Loucy (cell line): ENCODE data around the gene PRMT2.

ENCODE experiments used
- H2AFZ ChIP-seq: fragments of 200-600 bp; sonication (generic); 2 replicates; pipeline ENCODE4 v1.6.0; 2016; ENCODE audit warnings: antibody characterized with exemption, mild to moderate bottlenecking, low read length, moderate library complexity
- H3F3A ChIP-seq: fragments of 200-600 bp; 2 replicates; pipeline ENCODE4 v1.6.0; 2016; ENCODE audit warnings: antibody characterized with exemption, low read depth, mild to moderate bottlenecking
- H3K27me3 ChIP-seq: fragments of 200-600 bp; sonication (generic); 2 replicates; pipeline ENCODE4 v1.6.1; 2014; ENCODE audit warnings: low read length, mild to moderate bottlenecking; ENCODE audit not compliant: insufficient read depth, poor library complexity, severe bottlenecking
- H3K36me3 ChIP-seq: fragments of 200-600 bp; sonication (generic); 2 replicates; pipeline ENCODE4 v1.6.1; 2016; ENCODE audit warnings: low read length; ENCODE audit not compliant: insufficient read depth
- H3K4me1 ChIP-seq: fragments of 200-600 bp; sonication (generic); 2 replicates; pipeline ENCODE4 v1.5.1; 2014; ENCODE audit warnings: low read length, mild to moderate bottlenecking; ENCODE audit not compliant: insufficient read depth, poor library complexity, severe bottlenecking
- H3K4me2 ChIP-seq: fragments of 200-600 bp; sonication (generic); 2 replicates; pipeline ENCODE4 v1.6.0; 2014; ENCODE audit warnings: antibody characterized with exemption, low read length, low read depth, mild to moderate bottlenecking; ENCODE audit not compliant: poor library complexity, severe bottlenecking
- H3K4me3 ChIP-seq: fragments of 200-600 bp; sonication (generic); 2 replicates; pipeline ENCODE4 v1.5.1; 2014; ENCODE audit warnings: low read length, mild to moderate bottlenecking, mixed read lengths; ENCODE audit not compliant: poor library complexity, severe bottlenecking
- H3K79me2 ChIP-seq: fragments of 200-600 bp; sonication (generic); 2 replicates; pipeline ENCODE4 v1.6.1; 2014; ENCODE audit warnings: low read length; ENCODE audit not compliant: insufficient read depth
- H3K9ac ChIP-seq: fragments of 200-600 bp; sonication (generic); 2 replicates; pipeline ENCODE4 v1.6.0; 2014; ENCODE audit warnings: mild to moderate bottlenecking, low read depth, low read length, moderate library complexity; ENCODE audit not compliant: poor library complexity, severe bottlenecking
- H3K9me2 ChIP-seq: fragments of 200-600 bp; sonication (generic); replicated peaks from 2 replicates; pipeline ENCODE4 v1.6.1; 2016; ENCODE audit warnings: low read depth, low read length, mixed read lengths
- H3K9me3 ChIP-seq: fragments of 200-600 bp; sonication (generic); 2 replicates; pipeline ENCODE4 v1.6.1; 2014; ENCODE audit warnings: mild to moderate bottlenecking, antibody characterized with exemption, low read length, low read depth; ENCODE audit not compliant: insufficient read depth
- H4K20me1 ChIP-seq: fragments of 200-600 bp; sonication (generic); 2 replicates; pipeline ENCODE4 v1.6.0; 2014; ENCODE audit warnings: antibody characterized with exemption, low read length, mild to moderate bottlenecking; ENCODE audit not compliant: insufficient read depth, poor library complexity, severe bottlenecking
- EZH2phosphoT487 ChIP-seq: fragments of 200-600 bp; IDR thresholded peaks from 2 replicates; pipeline ENCODE4 v1.6.1; 2018; ENCODE audit warnings: antibody characterized with exemption, mild to moderate bottlenecking, moderate library complexity, borderline replicate concordance
- TF ChIP-seq, protein P1 (sequence below): fragments of 200-600 bp; sonication (generic); conservative IDR thresholded peaks from 2 replicates; pipeline ENCODE4 v1.5.1; 2014; ENCODE audit warnings: mild to moderate bottlenecking, antibody characterized with exemption, low read length

PRMT2 gene

DNA sequence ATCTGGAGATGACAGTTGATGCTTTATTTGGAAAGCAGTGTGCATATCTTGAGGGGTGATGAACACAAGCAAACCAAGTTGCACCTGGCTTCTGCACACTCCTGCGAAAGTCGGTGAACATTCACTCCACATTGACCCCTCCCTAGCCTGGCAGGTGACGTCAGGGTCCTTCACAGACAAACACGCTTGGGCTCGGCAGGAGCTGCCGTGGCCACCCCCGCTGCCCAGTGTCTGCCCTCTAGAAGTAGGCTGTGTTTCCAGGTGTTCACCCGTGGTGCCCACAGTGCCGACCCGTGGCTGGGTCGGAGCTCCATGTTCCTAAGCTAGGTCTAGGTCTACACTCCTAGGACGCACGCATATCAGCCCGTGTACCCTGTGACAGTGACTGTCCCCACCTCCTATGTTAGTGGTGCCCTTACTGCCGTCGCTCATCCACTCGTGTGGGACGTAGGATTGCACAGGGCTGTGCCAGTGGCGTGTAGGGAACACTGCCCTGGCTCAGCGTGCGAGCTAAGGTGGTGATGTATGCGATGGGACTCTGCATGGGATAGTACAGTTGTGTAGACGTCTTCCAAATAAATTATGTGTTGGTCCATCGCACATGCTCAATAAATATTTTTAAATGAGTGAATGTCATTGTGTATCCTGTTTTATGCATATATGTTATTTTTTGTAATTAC, 29.0 kb downstream of the PRMT2 start:
- TF ChIP-seq EZH2phosphoT487 = no peak
- TF ChIP-seq, protein P1, sequence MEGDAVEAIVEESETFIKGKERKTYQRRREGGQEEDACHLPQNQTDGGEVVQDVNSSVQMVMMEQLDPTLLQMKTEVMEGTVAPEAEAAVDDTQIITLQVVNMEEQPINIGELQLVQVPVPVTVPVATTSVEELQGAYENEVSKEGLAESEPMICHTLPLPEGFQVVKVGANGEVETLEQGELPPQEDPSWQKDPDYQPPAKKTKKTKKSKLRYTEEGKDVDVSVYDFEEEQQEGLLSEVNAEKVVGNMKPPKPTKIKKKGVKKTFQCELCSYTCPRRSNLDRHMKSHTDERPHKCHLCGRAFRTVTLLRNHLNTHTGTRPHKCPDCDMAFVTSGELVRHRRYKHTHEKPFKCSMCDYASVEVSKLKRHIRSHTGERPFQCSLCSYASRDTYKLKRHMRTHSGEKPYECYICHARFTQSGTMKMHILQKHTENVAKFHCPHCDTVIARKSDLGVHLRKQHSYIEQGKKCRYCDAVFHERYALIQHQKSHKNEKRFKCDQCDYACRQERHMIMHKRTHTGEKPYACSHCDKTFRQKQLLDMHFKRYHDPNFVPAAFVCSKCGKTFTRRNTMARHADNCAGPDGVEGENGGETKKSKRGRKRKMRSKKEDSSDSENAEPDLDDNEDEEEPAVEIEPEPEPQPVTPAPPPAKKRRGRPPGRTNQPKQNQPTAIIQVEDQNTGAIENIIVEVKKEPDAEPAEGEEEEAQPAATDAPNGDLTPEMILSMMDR = no peak
- no peaks in the 10 kb centered on the region for H3F3A ChIP-seq
- no peaks in the 10 kb centered on the region for H3K79me2 ChIP-seq
- H3K36me3 ChIP-seq = no peaks in the 10 kb centered on the region
- no peak overlapping the region for H3K4me2 ChIP-seq
- no peaks in the 10 kb centered on the region for H4K20me1 ChIP-seq
- no peaks in the 10 kb centered on the region for H3K9me3 ChIP-seq
- H3K4me1 ChIP-seq = peaks cover 10% of the 10 kb centered on the region
- H3K4me3 ChIP-seq = no peak overlapping the region
- H2AFZ ChIP-seq = no peak overlapping the region
- H3K9ac ChIP-seq = no peak overlapping the region
- H3K9me2 ChIP-seq = no peaks in the 10 kb centered on the region
- no peaks in the 10 kb centered on the region for H3K27me3 ChIP-seq

DNA sequence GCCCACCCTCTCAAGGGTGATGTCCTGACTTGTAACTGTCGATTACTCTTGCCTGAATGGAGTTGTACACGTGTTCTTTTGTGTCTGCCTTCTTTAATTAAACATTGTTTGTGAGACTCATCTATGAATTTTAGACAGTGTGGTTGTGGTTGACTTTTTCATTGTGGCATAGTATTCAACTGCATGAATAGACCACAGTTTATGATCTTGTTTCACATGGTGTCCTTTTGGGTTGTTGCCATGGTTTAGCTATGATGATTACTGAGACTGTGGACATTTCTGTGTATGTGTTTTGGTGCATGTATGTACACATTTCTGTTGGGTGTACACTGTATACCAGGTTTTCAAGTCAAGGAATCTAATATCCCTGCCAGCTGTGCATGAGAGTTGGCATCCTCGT, 30.1 kb downstream of the PRMT2 start:
- Histone ChIP-seq H3K79me2 (no peaks in the 10 kb centered on the region), H3K4me1 (peaks cover 8% of the 10 kb centered on the region), H3K27me3 (no peaks in the 10 kb centered on the region), H3K36me3 (no peaks in the 10 kb centered on the region), H4K20me1 (no peaks in the 10 kb centered on the region), H2AFZ (no peak overlapping the region), H3F3A (no peaks in the 10 kb centered on the region), H3K9ac (no peak overlapping the region), H3K9me3 (no peaks in the 10 kb centered on the region), H3K9me2 (no peaks in the 10 kb centered on the region), H3K4me2 (no peak overlapping the region), H3K4me3 (no peak overlapping the region)
- TF ChIP-seq EZH2phosphoT487 = no peak
- TF ChIP-seq, protein P1 = no peak

DNA sequence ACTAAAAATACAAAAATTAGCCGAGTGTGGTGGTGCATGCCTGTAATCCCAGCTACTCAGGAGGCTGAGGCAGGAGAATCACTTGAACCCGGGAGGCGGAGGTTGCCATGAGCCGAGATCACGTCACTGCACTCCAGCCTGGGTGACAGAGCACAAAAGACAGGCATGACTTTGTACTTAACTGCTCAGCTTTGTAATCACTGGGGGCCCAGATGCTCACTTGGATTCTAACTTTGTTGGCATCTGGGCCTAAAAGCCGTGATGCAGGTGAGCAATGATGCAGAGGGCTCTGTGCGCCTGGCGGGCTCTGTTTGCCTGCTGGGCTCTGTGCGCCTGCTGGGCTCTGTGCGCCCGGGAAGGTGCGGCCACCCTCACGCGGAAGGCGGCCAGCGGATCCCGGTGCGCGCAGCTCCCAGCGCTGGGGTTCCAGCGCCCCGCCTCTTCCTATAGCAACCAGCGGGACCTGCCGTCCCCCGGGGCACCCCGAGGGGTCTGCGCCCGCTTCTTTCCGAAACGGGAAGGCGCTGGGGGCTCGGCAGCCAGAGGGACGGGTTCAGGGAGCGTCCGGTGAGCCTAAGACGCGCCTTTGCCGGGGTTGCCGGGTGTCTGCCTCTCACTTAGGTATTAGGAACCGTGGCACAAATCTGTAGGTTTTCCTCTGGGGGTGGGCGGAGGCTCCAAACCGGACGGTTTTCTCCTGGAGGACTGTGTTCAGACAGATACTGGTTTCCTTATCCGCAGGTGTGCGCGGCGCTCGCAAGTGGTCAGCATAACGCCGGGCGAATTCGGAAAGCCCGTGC, 31.7 kb downstream of the PRMT2 start:
- H3K9me3 ChIP-seq = no peaks in the 10 kb centered on the region
- H3K4me2 ChIP-seq = peak overlapping the region; percentile 45
- H3K36me3 ChIP-seq = no peaks in the 10 kb centered on the region
- H3K9me2 ChIP-seq = no peaks in the 10 kb centered on the region
- peaks cover 10% of the 10 kb centered on the region for H3K4me1 ChIP-seq
- TF ChIP-seq, protein P1 = no peak
- no peak for TF ChIP-seq EZH2phosphoT487
- no peaks in the 10 kb centered on the region for H4K20me1 ChIP-seq
- peak overlapping the region; percentile 24 for H3K9ac ChIP-seq
- H2AFZ ChIP-seq = peak overlapping the region; percentile 51
- H3K4me3 ChIP-seq = peak overlapping the region; percentile 66
- H3F3A ChIP-seq = no peaks in the 10 kb centered on the region
- H3K27me3 ChIP-seq = no peaks in the 10 kb centered on the region
- no peaks in the 10 kb centered on the region for H3K79me2 ChIP-seq
